GM19035 (cell line): ENCODE data around the gene AGPAT4.

Source experiments
- ATAC-seq: cut with Tn5 transposase; IDR thresholded peaks from one replicate; pipeline ENCODE4 v1.9.1; 2021; ENCODE audit not compliant: unreplicated experiment

AGPAT4 gene

DNA sequence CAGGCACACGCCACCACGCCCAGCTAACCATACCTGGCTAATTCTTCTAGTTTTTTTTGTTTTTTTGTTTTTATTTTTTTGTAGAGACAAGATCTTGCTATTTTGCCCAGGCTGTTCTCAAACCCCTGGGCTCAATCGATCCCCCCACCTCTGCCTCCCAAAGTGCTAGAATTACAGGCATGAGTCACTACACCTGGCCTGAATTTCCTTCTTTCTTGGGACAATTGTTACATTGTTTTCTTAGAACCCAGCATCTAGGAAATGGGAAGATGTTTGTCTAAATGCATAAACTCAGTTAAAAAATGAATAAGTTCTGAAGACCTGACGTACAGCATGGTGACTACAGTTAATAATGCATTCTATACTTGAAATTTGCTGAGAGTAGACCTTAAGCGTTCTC lies 10.8 kb upstream of the AGPAT4 start:
- ATAC-seq: no peak

DNA sequence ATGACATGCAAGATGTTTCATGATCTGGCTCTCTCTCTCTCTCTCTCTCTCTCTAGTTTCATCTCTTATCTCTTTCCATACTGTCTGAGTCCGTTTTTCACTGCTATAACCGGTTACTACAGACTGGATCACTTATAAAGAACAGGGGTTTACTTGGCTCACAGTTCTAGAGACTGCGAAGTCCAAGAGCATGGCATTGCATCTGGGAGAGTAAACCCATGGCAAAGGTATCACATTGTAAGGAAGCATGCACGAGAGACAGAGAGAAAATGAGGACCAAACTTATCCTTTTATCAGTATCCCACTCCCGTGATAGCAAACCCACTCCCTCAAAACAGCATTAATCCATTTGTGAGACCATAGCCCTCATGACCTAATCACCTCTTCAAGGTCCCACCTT lies 7.2 kb upstream of the AGPAT4 start:
- no peak for ATAC-seq

DNA sequence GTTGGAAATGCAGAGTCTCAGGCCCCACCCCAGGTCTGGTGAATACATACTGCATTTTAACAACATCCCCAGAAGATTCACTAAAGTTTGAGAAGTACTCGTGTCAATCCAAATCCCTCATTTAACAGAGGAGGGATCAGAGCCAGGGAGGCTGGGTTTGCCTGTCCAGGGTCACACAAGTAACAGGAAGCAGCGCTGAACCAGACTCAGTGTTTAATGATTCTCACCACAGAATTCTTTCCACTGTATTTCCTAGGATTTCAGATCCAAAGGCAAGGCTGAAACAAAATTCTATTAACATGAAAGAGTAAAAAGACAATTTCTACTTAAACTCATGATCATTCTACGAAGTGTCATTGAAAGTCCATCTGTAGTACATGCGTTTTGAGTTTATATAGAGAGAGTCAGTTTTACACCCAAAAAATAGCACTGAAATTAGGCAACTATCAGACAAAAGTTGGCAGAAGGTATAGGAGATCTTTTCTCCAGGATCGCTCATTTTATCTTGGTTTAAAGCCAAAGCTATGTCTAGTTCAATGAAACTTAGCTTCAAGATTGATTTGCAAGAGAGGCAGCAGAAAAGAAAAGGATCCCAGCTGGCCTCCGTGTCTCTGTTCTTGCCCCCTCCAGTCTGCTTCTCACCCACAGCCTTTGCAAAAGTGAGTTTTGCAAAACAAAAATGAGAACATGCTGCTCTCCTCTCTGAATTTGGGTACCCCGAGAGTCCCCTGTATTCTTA lies 6.0 kb upstream of the AGPAT4 start:
- no peak for ATAC-seq

DNA sequence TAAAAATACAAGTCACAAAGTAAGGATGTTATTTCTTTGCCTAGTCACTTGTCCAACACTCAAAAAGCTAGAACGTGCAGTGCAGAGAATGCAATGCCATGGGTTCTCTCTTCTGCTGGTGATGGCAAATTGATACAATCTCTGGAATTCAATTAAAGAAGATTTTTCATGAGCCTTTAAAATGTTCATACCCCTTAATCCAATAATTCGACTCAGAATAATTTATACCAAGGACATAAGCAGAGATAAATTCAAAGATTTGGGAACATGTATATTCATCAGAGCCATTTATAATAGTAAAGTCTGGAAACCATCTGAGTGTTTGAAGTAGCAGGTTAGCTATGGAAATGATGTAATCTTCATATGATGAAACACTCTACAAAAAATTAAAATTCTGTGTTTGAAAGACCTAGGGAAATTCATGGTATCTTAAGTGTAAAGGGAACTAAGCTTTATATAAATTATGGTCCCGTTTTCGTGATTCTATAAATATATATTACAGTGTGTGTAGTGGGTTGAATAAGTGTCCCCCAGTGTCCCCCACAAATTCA lies 2.8 kb upstream of the AGPAT4 start:
- no peak for ATAC-seq

GRCh38 chr6:161274898-161275297 lies 1.0 kb upstream of the AGPAT4 start:
- no peak for ATAC-seq

DNA sequence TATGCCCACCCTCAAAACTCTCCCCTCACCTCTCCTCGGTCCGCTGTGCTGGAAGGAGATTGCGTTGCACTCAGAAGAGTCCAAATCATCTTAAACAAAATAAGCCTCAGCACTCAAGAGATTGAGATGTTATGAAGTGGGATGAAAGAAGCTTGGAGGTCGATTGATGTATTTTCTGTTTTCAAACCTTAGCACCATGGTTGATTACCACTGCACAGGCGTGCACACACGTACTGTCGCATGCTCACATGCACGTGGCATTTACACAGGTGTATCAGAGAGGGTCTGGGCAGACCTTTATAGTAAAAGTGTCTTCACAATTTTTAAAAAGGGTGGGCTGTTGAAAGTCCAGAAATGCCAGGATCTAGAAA lies 612 bp upstream of the AGPAT4 start:
- no peak for ATAC-seq

- peak; percentile 9 for ATAC-seq
These were observed 548 bp downstream of the AGPAT4 start for GRCh38 chr6:161273274-161273751.

DNA sequence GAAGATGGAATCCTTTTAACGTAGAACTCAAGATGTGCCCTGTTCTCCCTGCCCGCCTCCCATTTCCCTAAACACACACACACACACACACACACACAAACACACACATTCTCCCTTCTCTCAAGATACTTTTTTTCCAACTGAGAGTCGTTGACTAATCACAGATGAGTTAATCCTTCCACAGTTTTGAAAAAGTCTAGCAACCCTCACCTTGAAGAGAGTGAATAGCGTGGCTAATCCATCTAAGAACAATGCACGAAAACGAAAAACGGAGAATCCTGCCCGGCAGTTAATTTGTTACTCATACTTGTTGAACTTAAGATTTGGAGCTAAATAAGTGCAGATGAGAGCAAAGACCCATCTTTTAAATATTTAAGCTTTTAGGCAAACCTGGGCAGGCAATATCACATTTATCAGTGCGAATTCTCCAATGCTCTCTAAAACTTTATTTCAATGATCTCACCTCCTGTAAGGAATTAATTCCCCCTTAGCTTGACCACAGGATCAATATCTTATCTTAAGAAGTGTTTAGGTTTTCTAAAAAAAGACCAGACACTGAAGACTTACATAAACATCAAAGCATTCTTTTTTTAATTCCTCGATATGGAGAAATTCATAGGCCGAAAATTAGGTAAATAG lies 1.1 kb downstream of the AGPAT4 start:
- no peak for ATAC-seq

GRCh38 chr6:161271343-161272030 lies 2.4 kb downstream of the AGPAT4 start:
- ATAC-seq: no peak

GRCh38 chr6:161270116-161270515 lies 3.7 kb downstream of the AGPAT4 start:
- ATAC-seq: no peak

- no peak for ATAC-seq
These were observed 4.6 kb downstream of the AGPAT4 start for GRCh38 chr6:161269310-161269709.

DNA sequence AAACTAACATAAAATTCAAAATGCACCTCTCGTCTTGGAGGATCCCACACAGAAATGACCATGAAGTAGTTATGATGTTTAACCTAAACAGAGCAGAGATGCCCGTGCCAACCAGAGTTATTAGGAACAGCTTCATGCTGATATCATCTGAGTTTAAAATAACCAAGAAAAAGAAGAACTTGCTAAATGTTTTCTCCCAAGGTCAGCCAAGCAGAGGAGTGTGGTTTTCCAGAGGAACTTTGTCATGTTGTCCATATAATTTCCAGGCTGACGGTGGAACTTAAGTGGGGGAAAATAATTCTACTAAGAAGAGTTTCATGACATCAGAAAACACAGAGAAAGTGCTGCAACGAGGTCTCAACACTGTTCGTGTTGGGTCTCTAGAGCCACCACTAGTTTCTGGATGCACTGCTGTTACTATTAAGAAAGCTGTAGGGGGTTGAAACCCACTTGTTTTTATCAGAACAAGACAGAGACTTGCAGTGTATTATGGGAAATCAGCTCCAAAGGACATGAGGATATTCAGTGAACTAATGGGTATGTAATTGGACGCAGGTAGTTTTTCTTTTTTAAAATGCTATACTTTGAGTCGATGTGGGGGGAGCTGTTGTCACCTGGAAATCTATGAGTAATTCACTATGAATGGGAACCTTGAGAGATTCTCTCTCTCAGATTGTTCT lies 5.2 kb downstream of the AGPAT4 start:
- no peak for ATAC-seq

DNA sequence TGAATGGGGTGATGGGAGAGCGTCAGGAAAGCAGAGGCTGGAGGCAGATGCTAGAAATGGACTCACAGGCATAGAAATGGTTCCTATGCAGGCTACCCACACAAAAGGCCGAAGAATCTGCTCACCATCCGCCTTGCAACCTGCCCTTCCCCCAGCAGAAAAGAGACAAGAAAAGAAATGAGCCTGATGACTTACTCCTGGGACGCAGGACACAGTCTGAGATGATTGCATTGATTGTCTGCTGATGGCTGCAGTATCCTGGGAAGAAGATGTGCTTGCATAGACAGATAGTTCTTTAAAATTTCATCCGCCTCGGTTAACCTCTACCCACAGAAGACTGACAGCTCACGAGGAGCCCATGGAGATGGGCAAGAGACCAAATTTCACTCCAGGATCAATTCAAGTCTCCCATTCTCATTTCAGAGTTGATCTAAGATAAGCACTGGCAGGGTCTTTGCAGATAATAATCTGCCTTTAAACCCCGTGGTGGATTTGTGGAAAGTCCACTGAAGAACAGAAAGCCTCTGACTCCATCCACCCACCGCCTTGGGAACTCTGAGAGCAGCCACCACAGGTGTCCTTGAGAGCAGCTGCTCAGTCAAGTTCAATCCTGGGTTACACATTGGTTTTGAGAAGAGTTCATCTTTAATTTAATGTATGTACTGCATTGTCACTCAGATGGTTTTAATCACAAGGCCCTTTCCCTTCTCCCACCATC lies 7.2 kb downstream of the AGPAT4 start:
- ATAC-seq: no peak

GRCh38 chr6:161265975-161266374 lies 7.9 kb downstream of the AGPAT4 start:
- no peak for ATAC-seq

- ATAC-seq: no peak
These were observed 8.3 kb downstream of the AGPAT4 start for GRCh38 chr6:161265554-161265953.

DNA sequence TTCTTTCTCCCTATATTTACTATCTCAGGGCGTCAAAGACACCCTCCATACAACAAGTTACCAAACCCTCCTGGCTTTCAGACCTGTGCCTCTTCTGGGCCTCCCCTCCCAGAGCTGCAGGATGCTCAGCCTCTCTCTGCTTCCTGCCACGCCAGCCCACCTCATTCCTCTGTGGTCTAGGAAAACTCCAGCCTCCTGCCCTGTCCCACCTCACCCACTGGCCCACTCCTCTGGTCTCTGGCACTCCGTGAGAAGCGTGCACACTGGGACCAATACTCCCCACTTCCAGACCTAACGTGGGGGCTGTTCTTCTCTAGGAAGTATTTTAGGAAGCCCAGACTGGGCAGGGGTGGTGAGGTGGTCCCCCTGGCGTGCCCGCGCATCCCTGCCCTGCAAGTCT lies 9.7 kb downstream of the AGPAT4 start:
- no peak for ATAC-seq

- no peak for ATAC-seq
These were observed 12.0 kb downstream of the AGPAT4 start for GRCh38 chr6:161261816-161262215.

DNA sequence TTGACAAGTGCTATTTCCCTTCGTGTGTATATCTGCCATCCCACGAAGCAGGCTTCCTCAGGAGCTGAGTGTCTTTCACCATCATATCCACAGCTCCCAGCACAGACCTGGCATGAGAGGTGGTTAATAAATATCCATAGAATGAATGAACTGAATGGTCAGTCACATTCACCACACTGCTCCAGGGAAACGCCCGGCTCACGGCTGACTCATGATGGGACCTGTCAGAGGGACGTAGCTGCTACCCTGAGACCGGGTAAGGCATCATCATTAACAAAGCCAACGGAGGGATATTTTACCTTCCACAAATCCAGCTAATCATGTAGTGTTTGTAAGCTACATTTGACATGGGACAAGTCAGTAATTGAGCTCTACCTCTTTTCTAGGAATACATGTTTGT lies 12.5 kb downstream of the AGPAT4 start:
- ATAC-seq: no peak

GRCh38 chr6:161259302-161259701 lies 14.6 kb downstream of the AGPAT4 start:
- ATAC-seq: no peak

GRCh38 chr6:161257793-161258457 lies 15.9 kb downstream of the AGPAT4 start:
- ATAC-seq: no peak
